Stimulated activated CD4-positive, alpha-beta T cell treated with anti-CD3 and anti-CD28 coated beads, Interleukin-12 subunit alpha, Interleukin-12 subunit beta, amount 100 ng/mL, for 24 hours (primary cell): ENCODE results near the gene SPINT2.
"Not testable (repeated sequence)": the region's sequence is repeated elsewhere in the genome, so short reads cannot be mapped to it uniquely, and the experiment has no call there.

Experiments used
- DNase-seq, 2 experiments: peaks; one replicate each; pipeline ENCODE4 v3.0.0-alpha.2; 2020; ENCODE audit warnings: low read depth in 2 of 2

Gene SPINT2

GRCh38 chr19:38320969-38321339 lies 56.6 kb downstream of the SPINT2 start:
- DNase-seq, result no peak

- DNase-seq, result no peak
These were observed 57.3 kb downstream of the SPINT2 start for GRCh38 chr19:38321646-38322196.

DNA sequence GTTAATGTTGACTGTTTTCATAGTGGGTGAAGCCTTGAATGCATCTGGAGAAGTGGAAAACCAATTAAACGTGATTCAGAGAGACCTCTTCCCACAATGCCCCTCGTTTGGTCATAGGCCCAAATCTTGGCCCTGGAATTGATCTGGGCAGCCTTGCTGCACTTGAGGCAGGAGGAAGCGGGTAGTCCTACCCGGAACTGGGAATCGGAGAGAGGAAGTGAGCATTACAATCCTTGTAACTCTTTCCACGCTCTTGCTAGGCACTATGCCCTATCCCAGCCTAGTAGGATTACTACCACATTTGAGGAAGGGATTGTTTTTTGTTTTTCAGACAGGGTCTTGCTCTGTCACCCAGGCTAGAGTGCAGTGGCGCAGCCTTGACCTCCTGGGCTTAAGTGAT lies 58.9 kb downstream of the SPINT2 start:
- no peak for DNase-seq

DNA sequence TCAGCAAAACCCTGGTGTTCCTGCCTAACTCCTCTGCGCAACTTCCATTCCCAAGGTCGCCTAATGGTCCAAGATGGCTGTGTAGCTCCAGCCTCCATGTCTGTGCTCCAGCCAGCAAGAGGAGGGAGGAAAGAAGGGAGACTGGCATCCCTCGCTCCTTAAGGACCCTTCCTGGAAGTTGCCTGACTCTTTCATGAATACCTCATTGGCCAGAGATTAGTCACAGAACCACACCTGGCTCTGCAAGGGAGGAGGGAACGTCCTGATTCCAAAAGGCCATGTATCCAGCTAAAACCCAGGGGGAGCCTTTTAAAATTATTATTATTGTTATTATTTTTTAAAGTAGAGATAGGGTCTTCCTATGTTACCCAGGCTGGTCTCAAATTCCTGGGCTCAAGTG lies 60.1 kb downstream of the SPINT2 start:
- no peak for DNase-seq

- DNase-seq, result no peak
These were observed 62.2 kb downstream of the SPINT2 start for GRCh38 chr19:38326591-38326990.

DNA sequence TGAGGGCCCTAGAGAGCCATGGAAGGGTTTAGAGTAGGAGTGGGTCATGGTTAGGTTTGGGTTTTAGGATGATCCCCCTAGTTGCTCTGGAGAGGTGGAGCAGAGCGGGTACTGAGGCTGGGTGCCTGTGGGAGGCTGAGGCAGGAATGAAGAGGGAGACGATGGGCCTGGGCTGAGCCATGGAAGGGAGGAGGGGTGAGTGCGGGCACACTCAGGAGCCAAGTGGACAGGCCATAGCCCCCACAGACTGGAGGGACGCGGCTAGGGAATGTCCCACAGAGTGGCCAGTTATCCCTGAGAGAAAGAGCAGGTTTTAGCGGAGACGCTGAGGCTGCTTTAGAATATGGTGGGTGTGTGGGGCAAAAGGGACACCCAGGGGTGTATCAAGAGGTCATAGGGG lies 65.3 kb downstream of the SPINT2 start:
- DNase-seq, result no peak

- no peak for DNase-seq
These were observed 67.4 kb downstream of the SPINT2 start for GRCh38 chr19:38331728-38332127.

- DNase-seq, result no peak
These were observed 68.9 kb downstream of the SPINT2 start for GRCh38 chr19:38333245-38333644.

GRCh38 chr19:38335949-38336637 lies 71.7 kb downstream of the SPINT2 start:
- peak; percentile 90 to 96 for DNase-seq

- DNase-seq, result peak; percentile 94 to 97
These were observed 72.4 kb downstream of the SPINT2 start for GRCh38 chr19:38336638-38337359.

GRCh38 chr19:38337360-38337653 lies 72.9 kb downstream of the SPINT2 start:
- DNase-seq, result no peak

- DNase-seq, result not testable (repeated sequence)
These were observed 74.6 kb downstream of the SPINT2 start for GRCh38 chr19:38339011-38339410.

- no peak for DNase-seq
These were observed 76.6 kb downstream of the SPINT2 start for GRCh38 chr19:38340927-38341326.
